ENCODE data around the gene SLC6A5.

DNA sequence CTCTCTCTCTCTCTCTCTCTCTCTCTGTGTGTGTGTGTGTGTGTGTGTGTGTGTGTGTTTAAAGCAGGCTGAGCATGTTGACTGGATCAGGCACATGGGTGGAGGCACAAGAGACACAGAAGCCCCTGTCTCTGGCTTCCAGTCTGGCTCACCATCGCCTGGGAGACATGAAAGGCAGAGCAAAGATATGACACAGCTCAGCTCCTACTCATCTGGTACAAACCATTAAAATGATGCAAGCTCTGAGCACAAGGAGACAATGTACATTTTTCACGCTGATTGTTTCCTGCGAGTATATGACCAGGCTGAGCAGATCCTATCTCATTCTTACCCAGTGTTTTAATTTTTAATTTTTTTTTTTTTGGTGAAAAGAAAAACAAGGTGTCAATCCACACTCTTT lies 9.5 kb downstream of the SLC6A5 start:
- no peak for TF ChIP-seq POLR2A (conservative IDR thresholded peaks at IDR 0.05)
- TF ChIP-seq MXI1 (IDR thresholded peaks at IDR 0.05; ENCODE audit: low read depth, low read length), result no peak
- no peak for TF ChIP-seq FOXM1 (IDR thresholded peaks at IDR 0.05; ENCODE audit: low read depth)
- TF ChIP-seq FOXM1 (CRISPR knock-in tag; IDR thresholded peaks at IDR 0.05; ENCODE audit: low read depth), result no peak
- TF ChIP-seq KLF6 (CRISPR knock-in tag; IDR thresholded peaks at IDR 0.05; ENCODE audit: borderline replicate concordance), result no peak
- TF ChIP-seq, protein P1, sequence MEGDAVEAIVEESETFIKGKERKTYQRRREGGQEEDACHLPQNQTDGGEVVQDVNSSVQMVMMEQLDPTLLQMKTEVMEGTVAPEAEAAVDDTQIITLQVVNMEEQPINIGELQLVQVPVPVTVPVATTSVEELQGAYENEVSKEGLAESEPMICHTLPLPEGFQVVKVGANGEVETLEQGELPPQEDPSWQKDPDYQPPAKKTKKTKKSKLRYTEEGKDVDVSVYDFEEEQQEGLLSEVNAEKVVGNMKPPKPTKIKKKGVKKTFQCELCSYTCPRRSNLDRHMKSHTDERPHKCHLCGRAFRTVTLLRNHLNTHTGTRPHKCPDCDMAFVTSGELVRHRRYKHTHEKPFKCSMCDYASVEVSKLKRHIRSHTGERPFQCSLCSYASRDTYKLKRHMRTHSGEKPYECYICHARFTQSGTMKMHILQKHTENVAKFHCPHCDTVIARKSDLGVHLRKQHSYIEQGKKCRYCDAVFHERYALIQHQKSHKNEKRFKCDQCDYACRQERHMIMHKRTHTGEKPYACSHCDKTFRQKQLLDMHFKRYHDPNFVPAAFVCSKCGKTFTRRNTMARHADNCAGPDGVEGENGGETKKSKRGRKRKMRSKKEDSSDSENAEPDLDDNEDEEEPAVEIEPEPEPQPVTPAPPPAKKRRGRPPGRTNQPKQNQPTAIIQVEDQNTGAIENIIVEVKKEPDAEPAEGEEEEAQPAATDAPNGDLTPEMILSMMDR (IDR thresholded peaks at IDR 0.05 in 2 of 3, conservative IDR thresholded peaks at IDR 0.05 in 1 of 3; ENCODE audit: insufficient read depth in 2 of 3, low read depth in 1 of 3, low read length in 3 of 3), result no peak
- no peak for TF ChIP-seq SIN3A (IDR thresholded peaks at IDR 0.05; ENCODE audit: borderline replicate concordance in 2 of 2, control insufficient read depth in 1 of 2, low read depth in 2 of 2, low read length in 2 of 2)
- TF ChIP-seq SMAD3 (CRISPR knock-in tag; conservative IDR thresholded peaks at IDR 0.05), result no peak

Measured in K562 (cell line).